Measurements from ENCODE around the gene DLG2.

The DLG2 gene

DNA sequence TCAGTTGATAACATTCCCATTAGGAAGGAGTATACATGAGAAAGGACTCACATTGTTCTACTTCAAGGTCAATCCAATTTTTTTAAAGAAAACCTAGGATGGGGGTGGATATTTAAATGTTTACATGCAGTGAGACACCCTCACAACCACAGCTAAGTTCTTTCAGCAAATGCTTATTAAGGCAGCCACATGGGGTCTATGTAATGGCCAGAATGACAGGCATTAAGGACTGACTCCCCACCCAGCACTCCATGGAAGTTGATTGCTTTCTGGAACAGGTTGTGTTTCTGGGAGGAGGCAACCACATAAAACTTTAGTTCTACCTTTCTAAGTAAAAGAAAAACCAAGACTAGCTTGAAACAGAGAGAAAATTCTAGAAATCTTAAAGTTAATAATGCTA, 1678.9 kb downstream of the DLG2 start:
- no peak for FAIRE-seq

DNA sequence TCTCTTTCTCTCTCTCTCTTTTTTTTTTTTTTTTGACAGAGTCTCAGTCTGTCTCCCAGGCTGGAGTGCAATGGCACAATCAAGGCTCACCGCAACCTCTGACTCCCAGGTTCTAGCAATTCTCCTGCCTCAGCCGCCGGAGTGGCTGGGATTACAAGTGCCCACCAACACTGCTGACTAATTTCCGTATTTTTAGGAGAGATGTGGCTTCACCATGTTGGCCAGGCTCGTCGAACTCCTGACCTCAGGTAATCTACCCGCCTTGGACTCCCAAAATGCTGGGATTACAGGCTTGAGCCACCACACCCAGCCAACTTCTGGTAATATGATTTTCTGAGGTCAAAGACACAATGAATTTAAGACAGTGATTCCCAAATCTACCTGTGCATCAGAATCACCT, 1681.2 kb downstream of the DLG2 start:
- no peak for FAIRE-seq

DNA sequence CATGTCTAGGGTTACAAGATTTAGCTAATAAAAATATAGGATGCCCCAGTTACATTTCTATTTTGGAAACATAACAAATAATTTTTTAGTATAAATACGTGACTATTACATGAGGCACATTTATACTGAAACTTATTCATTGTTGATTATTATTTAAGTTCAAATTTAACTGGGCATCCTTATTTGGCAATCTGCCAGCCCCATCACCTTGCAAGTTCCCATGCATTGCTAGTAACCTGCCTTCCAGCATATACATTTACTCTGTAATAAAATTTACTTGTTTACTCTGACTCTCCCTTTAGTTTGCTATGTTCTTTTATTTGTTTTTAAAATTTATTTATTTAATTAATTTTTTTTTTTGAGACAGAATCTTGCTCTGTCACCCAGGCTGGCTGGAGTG, 1686.1 kb downstream of the DLG2 start:
- FAIRE-seq = no peak

DNA sequence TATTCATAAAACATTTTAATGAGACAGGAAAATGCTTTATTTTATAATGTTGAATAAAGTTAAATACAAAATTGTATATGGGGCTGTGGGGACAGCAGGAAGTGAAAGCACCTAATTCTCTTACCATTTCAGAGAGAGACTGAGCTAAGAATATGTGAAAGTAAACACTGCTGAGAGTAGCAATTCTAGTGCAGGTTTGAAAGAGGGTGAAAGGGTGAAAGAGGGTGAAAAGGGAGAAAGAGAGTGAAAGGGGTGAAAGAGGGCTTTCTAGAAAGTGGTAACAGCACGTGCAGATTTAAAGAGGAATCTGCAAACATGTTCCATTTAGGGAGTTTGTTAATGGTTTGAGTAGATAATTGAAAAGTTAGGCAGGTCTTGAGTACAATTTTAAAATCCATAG, 1689.0 kb downstream of the DLG2 start:
- no peak for FAIRE-seq

DNA sequence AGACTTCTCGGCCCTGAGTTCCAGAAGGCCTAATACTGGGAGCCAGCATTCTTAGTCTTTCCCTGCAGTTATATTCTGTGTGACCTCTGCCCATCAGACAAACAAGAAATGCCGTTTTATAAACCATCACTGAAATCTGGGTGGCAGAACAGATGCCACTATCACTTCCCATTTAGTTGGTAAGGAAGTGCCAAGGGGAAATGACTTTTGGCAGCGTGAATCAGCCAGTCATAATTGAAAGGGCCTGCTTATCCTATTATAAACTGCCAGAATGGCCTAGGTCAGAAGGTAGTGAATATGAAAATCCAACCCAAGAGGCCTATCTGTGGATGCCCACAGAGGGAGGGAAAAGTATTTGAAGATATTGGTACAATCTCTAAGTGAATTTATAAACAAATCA, 1694.1 kb downstream of the DLG2 start:
- no peak for FAIRE-seq

DNA sequence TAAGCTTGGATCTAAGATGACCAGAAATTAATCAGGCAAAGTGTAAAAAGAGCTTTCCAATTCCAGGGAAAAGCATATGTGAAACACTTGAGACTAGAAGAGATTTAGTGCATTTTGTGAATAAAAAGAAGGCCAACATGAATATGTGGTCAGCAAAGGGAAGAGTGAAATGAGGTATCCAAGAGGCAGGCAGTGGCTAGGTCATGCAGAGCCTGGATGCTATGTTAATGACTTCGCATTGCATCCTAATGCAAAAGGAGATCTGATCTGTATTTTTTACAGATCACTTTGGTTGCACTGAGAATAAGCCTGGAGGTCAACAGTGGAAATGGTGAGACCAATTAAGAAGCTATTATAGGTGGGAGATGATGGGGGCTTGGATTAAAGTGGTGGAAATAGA, 1699.7 kb downstream of the DLG2 start:
- no peak for FAIRE-seq

DNA sequence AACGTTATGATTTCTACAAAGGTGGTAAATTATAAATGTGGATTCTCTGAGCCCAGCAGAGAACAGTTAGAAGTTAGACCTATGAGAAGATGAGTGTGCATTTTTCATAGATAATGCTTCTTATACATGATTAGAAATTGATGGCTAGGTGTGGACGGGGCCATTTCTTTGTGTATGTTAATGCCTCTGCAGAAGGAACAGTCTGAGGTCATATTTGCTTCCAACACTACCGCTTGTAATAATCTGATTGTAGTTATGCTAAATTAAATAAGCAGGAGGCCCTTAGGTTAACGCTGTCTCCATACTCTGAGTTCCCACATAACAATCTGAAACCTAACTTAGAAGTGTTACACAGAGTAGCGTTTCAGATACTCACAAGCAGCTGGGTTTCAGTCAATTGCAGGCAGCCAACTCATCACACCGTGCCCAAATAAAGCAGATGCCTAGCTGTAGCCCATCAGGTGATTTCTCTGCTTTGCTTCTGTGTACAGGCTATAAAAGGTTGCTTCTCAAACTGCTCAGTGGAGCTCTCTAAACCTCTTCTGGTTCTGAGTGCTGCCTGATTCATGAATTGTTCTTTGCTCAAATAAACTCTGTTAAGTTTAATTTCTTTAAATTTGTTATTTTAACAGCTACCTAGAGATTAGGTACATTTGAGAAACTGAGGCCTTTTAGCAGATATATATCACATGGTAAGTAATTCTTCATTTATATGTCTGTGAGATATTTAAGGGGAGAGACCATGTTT, 1702.2 kb downstream of the DLG2 start:
- no peak for FAIRE-seq

DNA sequence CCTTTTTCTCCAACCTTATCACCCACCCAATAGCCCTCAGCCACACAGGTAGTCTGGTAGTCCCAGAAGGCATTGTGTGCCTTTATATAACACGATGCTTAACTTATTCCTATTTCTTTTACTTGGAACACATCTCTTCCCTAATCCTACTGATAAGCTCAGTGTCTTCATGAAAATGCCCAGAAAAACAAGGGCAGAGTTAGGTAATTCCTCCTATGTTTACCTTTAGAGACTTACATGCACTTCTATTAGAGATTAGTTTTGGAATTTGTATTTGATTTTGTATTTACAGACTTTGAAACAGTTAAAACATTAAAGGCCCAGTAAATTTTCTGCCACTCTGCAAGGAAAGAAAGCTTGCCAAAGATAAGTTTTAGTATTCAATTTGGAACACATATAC, 1703.2 kb downstream of the DLG2 start:
- no peak for FAIRE-seq

DNA sequence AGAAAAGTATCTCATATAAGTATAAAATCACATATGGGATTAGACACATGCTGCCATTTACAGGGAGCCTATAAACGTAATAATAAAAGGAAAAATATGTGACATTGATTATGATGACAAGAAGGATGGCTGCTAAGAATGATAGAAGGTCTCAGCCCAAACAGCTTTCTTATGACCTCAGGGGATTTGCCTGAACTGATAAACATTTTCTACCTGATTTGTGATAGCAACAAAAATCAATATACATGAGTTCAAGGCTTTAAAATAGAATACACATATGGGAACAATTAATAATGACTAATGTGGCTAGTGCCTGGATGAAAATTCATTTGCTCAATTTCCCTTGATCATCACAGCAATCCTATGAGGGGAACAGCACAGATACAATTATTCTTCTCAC, 1704.2 kb downstream of the DLG2 start:
- no peak for FAIRE-seq

DNA sequence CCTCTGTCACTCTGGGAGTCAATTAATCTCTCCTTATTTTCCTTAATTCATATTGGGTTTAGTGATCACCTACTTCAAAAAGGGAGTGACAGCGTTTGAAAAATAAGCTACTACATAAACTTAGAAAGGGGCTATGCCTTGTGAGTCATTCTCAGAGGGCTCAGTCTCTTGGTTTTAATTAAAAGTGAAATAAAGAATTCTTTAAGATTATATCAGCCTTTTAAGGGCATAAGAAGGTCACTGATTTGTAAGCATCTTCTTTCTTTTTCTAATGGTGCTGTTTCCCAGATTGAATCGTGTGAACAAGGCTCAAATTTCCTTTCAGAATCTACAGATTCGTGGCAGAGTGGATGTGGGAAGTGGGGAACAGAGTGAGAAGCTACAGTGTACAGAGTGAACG, 1704.8 kb downstream of the DLG2 start:
- no peak for FAIRE-seq

DNA sequence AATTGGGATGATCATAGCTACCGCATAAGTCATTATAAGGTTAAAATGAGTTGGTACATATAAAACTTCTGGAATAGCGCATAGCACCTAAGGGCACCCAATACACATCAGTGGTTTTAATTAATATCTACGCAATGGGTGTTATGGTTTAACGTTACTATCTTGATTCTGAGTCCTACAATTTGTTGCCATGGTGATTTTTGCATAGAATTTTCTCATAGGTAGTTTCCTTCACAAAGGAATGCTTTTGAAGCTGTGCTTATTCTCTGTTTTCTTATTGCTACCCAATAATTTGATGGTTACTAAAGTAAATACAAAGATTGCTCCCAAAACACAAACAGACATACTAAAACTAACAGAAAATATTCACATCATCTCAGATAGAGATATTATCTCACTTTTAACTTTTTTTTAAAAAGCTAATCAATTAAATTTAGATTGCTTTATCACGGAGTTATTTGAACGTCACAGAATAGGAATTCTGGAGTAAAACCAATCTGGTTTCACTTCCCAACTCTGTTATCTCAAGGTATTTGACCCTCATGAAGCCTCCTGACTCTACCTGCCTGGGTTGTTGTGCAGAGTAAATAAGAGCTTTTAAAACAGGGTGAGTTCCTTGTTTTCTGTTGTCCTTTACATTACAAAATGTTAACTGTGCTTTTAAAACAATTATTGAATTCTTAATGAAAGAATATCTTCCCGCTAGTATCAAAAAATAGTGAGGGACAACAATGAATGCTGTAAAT, 1705.5 kb downstream of the DLG2 start:
- FAIRE-seq = no peak

DNA sequence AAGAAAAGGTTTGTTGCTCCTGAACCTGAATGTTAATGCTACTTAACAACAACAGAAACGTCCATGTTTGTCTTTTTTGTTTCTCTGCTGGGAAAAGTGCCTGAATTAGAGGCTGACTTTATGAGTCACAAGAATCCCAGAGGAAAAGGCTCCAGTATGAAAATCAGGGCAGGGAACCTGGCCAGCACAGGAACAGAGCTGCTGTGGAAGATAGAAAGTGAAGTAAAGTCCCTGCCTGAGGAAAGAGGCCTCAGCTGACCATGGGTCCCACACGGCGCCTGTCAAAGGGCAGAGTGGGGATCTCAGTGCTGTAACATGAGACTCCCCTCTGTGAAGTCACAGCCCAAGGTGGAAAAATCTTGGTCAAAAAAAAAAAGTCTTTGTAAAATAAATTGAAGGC, 1708.7 kb downstream of the DLG2 start:
- no peak for FAIRE-seq

DNA sequence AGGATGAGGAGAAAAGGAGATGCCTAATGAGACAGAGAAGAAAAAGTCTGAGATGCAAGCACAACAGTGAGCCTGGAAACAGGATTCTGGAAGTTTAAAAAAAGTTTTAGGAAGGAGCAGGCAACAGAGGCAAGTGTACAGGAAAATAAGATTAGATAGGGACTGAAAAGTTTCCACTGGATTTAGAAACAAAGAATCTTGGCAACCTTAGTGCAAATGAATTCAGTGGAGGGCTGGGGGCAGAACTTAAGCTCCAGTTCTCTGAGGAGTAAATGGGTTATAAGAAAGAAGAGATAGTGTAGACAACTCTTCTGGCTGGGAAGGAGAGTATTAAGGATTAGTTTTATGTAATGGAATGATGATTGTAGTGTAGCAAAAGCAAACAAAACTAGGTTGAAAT, 1712.1 kb downstream of the DLG2 start:
- no peak for FAIRE-seq

DNA sequence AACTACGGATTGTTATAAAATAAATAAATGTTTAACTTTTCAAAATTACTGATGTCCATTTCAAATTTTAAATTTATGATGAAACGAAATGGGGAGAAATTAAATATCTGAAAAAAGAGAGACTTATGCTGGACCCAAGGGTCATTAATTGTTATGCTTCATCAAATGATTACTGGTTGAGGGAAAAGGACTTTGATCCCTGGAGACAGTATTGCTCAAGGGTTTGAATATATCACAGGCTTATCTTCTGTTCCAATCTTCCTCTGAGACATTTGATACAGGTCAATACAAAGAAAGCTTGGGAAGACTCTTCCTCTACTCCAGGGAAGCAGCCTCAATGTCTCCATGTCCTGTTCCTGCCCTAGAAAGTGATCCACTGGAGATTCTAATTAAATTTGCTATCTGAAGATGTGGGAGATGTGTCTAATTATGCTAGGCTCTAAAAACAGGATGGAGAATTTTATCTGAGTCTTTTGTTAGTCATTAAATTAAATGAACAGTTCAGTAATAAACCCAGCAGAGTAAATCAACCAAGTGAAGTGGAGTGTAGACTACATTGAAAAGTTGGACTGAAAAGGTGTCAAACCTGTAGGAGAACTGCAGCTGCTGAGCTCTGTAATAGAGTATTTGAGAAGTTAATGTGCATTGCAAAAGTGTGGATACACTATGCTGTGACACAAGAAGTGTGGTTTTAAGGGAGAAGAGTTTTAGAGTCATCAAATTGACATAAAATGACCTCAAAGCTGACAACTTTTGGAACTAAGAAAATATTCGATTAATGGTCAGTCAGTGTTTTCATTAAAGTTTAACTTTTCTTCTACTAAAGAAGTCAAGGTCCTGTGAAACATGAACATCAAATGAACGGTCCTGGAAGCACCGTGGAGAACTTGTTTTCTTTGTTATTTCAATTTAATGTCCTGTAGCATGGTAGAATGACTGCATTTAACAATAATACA, 1717.3 kb downstream of the DLG2 start:
- no peak for FAIRE-seq

DNA sequence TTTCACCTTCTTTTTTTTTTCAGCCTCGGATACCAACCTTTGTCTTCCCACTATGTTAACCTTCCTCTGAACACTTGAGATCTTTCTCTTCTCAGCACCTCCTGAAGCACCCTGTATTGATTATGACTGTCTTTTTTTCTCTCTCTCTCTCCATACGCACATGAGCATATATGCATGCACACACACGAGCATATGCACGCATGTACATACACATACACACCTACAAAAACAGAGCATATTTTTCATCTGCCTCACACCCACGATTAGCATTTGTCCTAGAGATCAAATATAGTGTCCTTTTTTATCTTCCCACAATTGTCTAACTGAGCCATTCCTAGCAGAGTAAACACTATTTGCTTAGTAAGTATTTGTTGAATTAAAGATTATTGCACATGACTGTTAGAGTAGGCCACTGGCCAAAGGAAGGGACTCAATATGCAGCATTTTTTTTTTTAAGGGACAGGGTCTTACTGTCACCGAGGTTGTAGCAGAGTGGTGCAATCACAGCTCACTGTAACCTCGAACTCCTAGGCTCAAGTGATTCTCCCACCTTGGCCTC, 1718.8 kb downstream of the DLG2 start:
- no peak for FAIRE-seq

DNA sequence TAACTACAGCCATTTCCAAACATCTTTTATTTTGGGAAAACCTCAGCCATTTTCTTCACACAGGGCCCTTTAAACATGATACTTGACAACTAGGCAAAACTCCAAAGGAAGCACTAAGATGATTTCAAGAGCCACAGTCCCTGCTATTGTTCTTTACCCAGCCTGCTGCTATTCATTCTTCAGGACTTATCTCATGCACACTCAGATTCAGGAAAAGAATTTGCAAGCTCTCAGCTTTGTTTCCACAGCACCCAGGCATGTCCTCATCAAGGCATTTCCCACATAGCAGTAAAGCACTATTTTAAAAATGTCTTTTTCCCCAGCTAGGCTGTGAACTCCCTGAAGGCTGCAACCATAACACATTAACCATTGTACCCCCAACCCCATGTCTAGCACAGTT, 1731.6 kb downstream of the DLG2 start:
- no peak for FAIRE-seq

DNA sequence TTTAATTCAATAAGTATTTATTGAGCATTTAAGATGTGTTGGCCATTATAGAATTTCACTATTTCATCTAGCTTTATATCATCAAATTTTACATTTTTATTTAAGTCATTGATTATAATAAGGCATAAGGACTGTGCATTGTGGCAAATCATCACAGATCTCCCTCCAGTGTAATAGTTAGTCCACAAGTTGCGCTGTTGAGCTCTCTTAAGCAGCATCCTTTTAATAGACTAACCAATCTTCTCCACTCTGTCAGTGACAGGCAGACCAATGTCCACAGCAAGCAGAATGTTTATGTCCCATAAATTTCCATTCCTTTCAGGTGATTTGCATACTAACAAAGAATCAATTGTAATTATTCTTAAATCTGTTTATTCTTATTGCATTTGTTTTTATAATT, 1745.7 kb downstream of the DLG2 start:
- FAIRE-seq = no peak

DNA sequence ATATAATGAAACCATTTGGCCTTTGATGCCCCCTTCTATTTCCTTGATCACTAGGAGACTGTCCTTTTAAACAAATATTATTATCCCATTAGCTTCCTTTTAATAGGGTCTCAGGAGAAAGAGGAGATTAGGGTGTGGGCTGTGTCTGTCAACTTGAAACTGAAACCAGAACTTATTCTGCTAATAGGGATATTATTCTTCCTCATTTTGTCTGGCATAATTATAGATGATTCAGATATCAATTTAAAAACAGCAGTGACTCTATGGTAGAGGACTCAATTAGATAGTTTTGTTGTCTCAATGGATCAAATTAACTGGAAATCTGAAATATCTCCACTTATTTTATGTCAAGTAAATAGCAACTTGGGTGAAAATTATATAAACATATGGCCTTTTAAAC, 1756.1 kb downstream of the DLG2 start:
- FAIRE-seq = no peak

DNA sequence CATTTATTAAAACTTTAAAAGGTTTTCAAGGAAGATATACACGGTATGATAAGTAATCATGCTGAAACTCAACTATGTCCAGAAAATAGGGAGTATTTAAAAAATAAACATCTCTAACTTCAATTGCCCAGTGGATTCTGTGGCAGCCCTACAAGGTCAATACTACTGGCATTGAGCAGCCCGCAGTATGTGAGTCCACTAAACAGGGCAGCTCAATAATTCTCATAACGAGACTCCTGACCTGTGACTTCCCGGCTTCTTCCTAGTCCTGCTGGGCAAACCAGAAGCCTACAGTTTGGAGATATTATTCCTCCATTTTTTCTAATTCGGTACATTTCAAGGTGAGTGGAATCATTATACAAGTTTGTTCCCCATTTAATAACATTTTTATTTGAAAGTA, 1760.5 kb downstream of the DLG2 start:
- no peak for FAIRE-seq

DNA sequence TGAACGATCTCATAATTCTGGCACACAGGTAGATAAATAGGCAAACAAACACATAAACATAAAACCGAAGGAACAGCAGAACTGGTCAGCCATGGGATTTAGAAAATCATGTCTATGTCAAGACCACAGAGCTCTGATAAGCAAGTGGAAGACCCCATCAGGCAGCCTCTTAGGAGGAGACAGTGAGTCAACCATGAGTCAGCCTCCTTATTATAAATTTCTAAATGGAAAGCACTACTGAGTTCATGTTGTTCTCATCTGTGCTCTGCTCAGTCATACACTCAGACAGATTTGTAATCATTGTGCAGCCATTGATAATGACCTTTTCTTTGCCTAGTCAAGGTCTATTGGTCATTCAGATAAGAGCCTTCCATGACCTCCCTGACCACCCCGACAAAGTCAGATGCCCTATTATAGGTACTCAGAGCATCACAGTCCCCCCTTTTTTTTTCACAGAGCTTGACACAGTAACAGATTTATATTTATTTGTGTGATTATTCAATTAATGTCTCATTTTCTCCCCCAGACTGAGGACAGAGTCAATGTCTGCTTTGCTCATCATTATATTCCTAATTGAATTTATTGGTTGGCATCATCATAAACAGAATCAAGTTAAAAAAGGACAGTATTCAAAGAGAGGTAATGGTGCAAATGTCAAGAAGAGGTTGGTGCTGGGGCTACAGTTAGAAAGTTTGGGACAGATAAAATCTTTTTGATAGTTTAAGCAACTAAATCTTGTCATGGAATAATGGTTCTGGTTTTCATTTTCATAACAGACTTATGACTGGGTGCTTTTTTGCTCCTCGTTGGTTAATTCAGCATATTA, 1761.3 kb downstream of the DLG2 start:
- FAIRE-seq = no peak

DNA sequence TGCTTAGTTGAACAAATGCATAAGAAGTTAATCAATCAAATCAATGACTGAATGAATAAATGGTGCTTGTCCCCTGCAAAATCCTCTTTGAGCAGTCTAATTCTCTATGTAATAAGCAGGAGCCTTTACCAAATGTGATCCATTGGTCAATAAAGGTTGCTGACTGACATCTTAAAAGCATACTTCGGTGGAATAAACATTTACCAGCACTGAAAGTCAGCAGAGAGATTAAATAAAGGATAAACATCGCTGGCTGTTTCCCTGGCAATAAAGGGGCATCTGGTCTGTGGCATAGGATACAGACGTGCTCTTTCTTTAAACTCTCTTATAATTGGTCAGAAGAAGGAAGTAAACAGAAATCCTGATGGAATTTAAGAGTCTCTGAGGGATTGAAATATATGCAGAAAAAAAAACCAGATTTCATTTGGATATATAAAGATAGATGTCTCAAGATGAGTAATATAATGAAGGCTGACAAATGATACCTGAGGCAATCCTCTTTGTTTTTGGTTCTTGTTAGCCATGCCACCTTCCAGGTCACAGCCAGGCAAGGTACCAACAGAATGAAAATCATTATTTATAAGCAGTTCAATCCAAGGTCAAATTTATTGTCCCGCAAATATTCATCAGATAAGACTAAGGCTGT, 1762.6 kb downstream of the DLG2 start:
- no peak for FAIRE-seq

DNA sequence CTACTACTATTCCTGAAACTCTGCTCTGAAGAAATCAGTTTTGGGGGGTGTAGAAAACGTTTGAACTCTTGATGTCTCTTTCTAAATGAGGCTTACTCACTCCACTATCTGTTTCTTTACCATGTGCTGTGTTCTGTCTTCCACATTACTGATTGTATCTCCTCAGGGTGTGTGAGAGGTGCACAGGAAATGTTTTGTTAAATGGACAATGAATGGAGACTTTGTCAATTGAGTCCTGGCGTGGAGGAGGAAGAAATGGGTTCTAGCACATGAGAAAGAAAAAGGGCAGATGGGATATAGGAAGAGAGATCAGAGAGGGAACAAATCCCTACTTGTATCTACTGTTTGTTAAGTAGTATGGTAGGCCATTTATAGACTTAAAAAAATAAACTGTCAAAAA, 1763.9 kb downstream of the DLG2 start:
- FAIRE-seq = no peak

Measured in endometrium (tissue), 2 donors.